SK-N-SH (cell line): ENCODE data around the gene PRDM15. TPM values are rescaled to one million over a fixed set of nuclear protein-coding genes. Genes with fewer than 3 reads are reported as not detected.

Experiments
- CTCF ChIA-PET: fragments of 300-600, 350-600 bp; formaldehyde crosslinking; extraction: SDS; loops from one replicate; lab custom pipeline; 2021; lab: Yijun Ruan, JAX
- POLR2A ChIA-PET: fragments of 350-600 bp; sonication (Branson Sonifier 250); formaldehyde crosslinking; extraction: SDS; loops from one replicate; lab custom pipeline; 2020; ENCODE audit warnings: antibody characterized with exemption, inconsistent platforms; lab: Yijun Ruan, JAX
- DNase-seq: peaks from one replicate; pipeline ENCODE4 v3.0.0; 2012
- H2AFZ ChIP-seq: fragments of 200-600 bp; sonication (generic); 2 replicates; pipeline ENCODE4 v1.8.1; 2016; ENCODE audit warnings: antibody characterized with exemption, mild to moderate bottlenecking, low read depth
- H3F3A ChIP-seq: fragments of 200-600 bp; sonication (generic); replicated peaks from 2 replicates; pipeline ENCODE3; 2016; ENCODE audit warnings: antibody characterized with exemption, mild to moderate bottlenecking; ENCODE audit not compliant: insufficient read depth
- H3K27ac ChIP-seq, 2 experiments: fragments of 200-500 bp in 1 of 2; fragments of 200-600 bp in 1 of 2; sonication (Bioruptor generic) in 1 of 2; sonication (generic), shearing (Covaris generic) in 1 of 2; 2 replicates each; pipeline versions ENCODE4 v1.5.1 to v1.6.1; 2014 to 2016; ENCODE audit warnings: low read depth in 2 of 2, inconsistent platforms in 1 of 2, low read length in 1 of 2, mild to moderate bottlenecking in 1 of 2, mixed read lengths in 1 of 2
- H3K27me3 ChIP-seq: fragments of 200-600 bp; sonication (generic), shearing (Covaris generic); 2 replicates; pipeline ENCODE4 v1.6.1; 2016; ENCODE audit warnings: mixed run types; ENCODE audit not compliant: insufficient read depth
- H3K36me3 ChIP-seq, 2 experiments: fragments of 200-500 bp in 1 of 2; fragments of 200-600 bp in 1 of 2; sonication (Bioruptor generic) in 1 of 2; sonication (generic) in 1 of 2; replicated peaks in 1 of 2; 2 replicates each; pipeline versions ENCODE3 to v1.5.1; 2014 to 2016; ENCODE audit warnings: low read length in 1 of 2, mild to moderate bottlenecking in 1 of 2; ENCODE audit not compliant: insufficient read depth in 2 of 2, control insufficient read depth in 1 of 2
- H3K4me1 ChIP-seq, 2 experiments: fragments of 200-500 bp in 1 of 2; fragments of 200-600 bp in 1 of 2; sonication (Bioruptor generic) in 1 of 2; sonication (generic), shearing (Covaris generic) in 1 of 2; 2 replicates each; pipeline versions ENCODE4 v1.5.1 to v1.6.1; 2014 to 2016; ENCODE audit warnings: low read depth in 1 of 2, low read length in 1 of 2, mixed run types in 1 of 2; ENCODE audit not compliant: insufficient read depth in 2 of 2, control insufficient read depth in 1 of 2
- H3K4me2 ChIP-seq: fragments of 200-600 bp; sonication (generic), shearing (Covaris generic); 2 replicates; pipeline ENCODE4 v1.6.1; 2017; ENCODE audit warnings: mixed run types
- H3K4me3 ChIP-seq, 2 experiments: fragments of 200-500 bp in 1 of 2; fragments of 200-600 bp in 1 of 2; sonication (Bioruptor generic) in 1 of 2; sonication (generic), shearing (Covaris generic) in 1 of 2; 2 replicates each; pipeline versions ENCODE4 v1.5.1 to v1.8.1; 2014 to 2016; ENCODE audit warnings: low read depth in 2 of 2, inconsistent platforms in 1 of 2, low read length in 1 of 2, mild to moderate bottlenecking in 1 of 2, mixed read lengths in 1 of 2, moderate library complexity in 1 of 2
- H3K79me2 ChIP-seq: fragments of 200-600 bp; sonication (generic); 2 replicates; pipeline ENCODE4 v1.8.1; 2017; ENCODE audit warnings: mild to moderate bottlenecking; ENCODE audit not compliant: insufficient read depth
- H3K9ac ChIP-seq: fragments of 200-600 bp; sonication (generic); 2 replicates; pipeline ENCODE4 v1.6.1; 2017; ENCODE audit warnings: mixed run types
- H3K9me2 ChIP-seq: fragments of 200-600 bp; sonication (generic); 2 replicates; pipeline ENCODE4 v1.6.1; 2017; ENCODE audit warnings: mixed run types
- H3K9me3 ChIP-seq: fragments of 200-600 bp; sonication (generic); 2 replicates; pipeline ENCODE4 v1.6.1; 2017; ENCODE audit warnings: mixed run types, mild to moderate bottlenecking, moderate library complexity
- H4K20me1 ChIP-seq: fragments of 200-600 bp; sonication (generic); 2 replicates; pipeline ENCODE4 v1.6.1; 2017; ENCODE audit warnings: mild to moderate bottlenecking, mixed run types; ENCODE audit not compliant: insufficient read depth
- EP300 ChIP-seq, 2 experiments: IDR thresholded peaks; 2 replicates each; pipeline versions ENCODE4 v1.4.0 to v1.6.1; 2012; ENCODE audit warnings: borderline replicate concordance in 1 of 2, low read depth in 1 of 2, low read length in 1 of 2
- EZH2phosphoT487 ChIP-seq: fragments of 200-600 bp; sonication (generic); IDR thresholded peaks from 2 replicates; pipeline ENCODE4 v1.6.1; 2017; ENCODE audit warnings: low read depth, mixed run types, mild to moderate bottlenecking, antibody characterized with exemption, moderate library complexity, borderline replicate concordance
- FOSL2 ChIP-seq: IDR thresholded peaks from 2 replicates; pipeline ENCODE4 v1.4.0; 2012; ENCODE audit warnings: low read depth, mild to moderate bottlenecking, moderate library complexity, borderline replicate concordance
- GABPA ChIP-seq: IDR thresholded peaks from 2 replicates; pipeline ENCODE4 v1.4.0; 2012; ENCODE audit warnings: low read depth, mild to moderate bottlenecking
- GATA2 ChIP-seq: sonication (generic); formaldehyde crosslinking; IDR thresholded peaks from 2 replicates; pipeline ENCODE4 v1.5.0; 2020; ENCODE audit warnings: mild to moderate bottlenecking, missing genetic modification reagents
- MAX ChIP-seq: IDR thresholded peaks from 2 replicates; pipeline ENCODE4 v1.4.0; 2012; ENCODE audit warnings: low read depth
- MEF2A ChIP-seq: IDR thresholded peaks from 2 replicates; pipeline ENCODE4 v1.4.0; 2012; ENCODE audit warnings: low read depth, borderline replicate concordance
- NFIC ChIP-seq: IDR thresholded peaks from 2 replicates; pipeline ENCODE4 v1.4.0; 2012; ENCODE audit warnings: borderline replicate concordance
- NRF1 ChIP-seq: IDR thresholded peaks from 2 replicates; pipeline ENCODE4 v1.6.1; 2012; ENCODE audit warnings: low read depth, mild to moderate bottlenecking, low read length
- RCOR1 ChIP-seq: fragments of 150-350 bp; IDR thresholded peaks from 2 replicates; pipeline ENCODE4 v1.6.1; 2017; ENCODE audit warnings: antibody characterized with exemption, low read length
- RXRA ChIP-seq: IDR thresholded peaks from 2 replicates; pipeline ENCODE4 v1.4.0; 2012; ENCODE audit warnings: low read depth, mild to moderate bottlenecking, borderline replicate concordance
- SMC3 ChIP-seq: IDR thresholded peaks from 2 replicates; pipeline ENCODE4 v1.6.1; 2012; ENCODE audit warnings: low read depth, low read length, improper control_type of control experiment
- WGBS: methylation state at CpG from one replicate; pipeline ENCODE4 v1.1.6; 2017; ENCODE audit warnings: low lambda C conversion rate; 5-methylcytosine and 5-hydroxymethylcytosine counted together
- polyA plus RNA-seq, 3 experiments: library from polyadenylated mRNA; depleted of rRNA; stranded (reverse); fragments of >200 nt; gene quantifications; 2 replicates each; pipeline ENCODE4 v1.2.3, GENCODE V29; 2012
- TF ChIP-seq, protein P1 (sequence below): fragments of 200-600 bp; sonication (generic); IDR thresholded peaks from 2 replicates; pipeline ENCODE4 v1.6.1; 2017; ENCODE audit warnings: antibody characterized with exemption, mild to moderate bottlenecking, moderate library complexity
- TF ChIP-seq, protein P2 (sequence below): IDR thresholded peaks from 2 replicates; pipeline ENCODE4; 2012
- TF ChIP-seq, protein P3 (sequence below): IDR thresholded peaks from 2 replicates; pipeline ENCODE4 v1.4.0; 2012; ENCODE audit warnings: low read depth, borderline replicate concordance

The PRDM15 gene
- polyA plus RNA-seq, 1 of the 3 experiments (the other 2 are of a cell fraction): 7.0 TPM

- Histone ChIP-seq H3K9ac (no peak overlapping the region), H3K36me3 (peaks cover 0 to 4% of the 10 kb centered on the region in 2 experiments), H3F3A (peaks cover 9% of the 10 kb centered on the region)
- no peak for TF ChIP-seq RXRA
- TF ChIP-seq GATA2 (CRISPR knock-in tag): no peak
- TF ChIP-seq, protein P1, sequence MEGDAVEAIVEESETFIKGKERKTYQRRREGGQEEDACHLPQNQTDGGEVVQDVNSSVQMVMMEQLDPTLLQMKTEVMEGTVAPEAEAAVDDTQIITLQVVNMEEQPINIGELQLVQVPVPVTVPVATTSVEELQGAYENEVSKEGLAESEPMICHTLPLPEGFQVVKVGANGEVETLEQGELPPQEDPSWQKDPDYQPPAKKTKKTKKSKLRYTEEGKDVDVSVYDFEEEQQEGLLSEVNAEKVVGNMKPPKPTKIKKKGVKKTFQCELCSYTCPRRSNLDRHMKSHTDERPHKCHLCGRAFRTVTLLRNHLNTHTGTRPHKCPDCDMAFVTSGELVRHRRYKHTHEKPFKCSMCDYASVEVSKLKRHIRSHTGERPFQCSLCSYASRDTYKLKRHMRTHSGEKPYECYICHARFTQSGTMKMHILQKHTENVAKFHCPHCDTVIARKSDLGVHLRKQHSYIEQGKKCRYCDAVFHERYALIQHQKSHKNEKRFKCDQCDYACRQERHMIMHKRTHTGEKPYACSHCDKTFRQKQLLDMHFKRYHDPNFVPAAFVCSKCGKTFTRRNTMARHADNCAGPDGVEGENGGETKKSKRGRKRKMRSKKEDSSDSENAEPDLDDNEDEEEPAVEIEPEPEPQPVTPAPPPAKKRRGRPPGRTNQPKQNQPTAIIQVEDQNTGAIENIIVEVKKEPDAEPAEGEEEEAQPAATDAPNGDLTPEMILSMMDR: no peak
- TF ChIP-seq, protein P2, sequence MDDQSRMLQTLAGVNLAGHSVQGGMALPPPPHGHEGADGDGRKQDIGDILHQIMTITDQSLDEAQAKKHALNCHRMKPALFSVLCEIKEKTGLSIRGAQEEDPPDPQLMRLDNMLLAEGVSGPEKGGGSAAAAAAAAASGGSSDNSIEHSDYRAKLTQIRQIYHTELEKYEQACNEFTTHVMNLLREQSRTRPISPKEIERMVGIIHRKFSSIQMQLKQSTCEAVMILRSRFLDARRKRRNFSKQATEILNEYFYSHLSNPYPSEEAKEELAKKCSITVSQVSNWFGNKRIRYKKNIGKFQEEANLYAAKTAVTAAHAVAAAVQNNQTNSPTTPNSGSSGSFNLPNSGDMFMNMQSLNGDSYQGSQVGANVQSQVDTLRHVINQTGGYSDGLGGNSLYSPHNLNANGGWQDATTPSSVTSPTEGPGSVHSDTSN: no peak
- no peak for TF ChIP-seq MEF2A
- no peak for TF ChIP-seq EP300 (IDR thresholded peaks at IDR 0.05; ENCODE audit: borderline replicate concordance in 1 of 2, low read depth in 1 of 2, low read length in 1 of 2)
- no peak for TF ChIP-seq EZH2phosphoT487
- TF ChIP-seq NRF1: no peak
- no peak for TF ChIP-seq GABPA
- TF ChIP-seq, all 33 proteins: peak for 0
- Histone ChIP-seq H3K4me3 (no peak overlapping the region), H3K4me2 (no peak overlapping the region), H3K9me3 (no peaks in the 10 kb centered on the region), H3K27ac (no peak overlapping the region), H3K9me2 (no peaks in the 10 kb centered on the region), H4K20me1 (0 out of 2 replicates have a peak, but pooled peaks cover 3% of the 10 kb centered on the region), H3K4me1 (peaks cover 0 to 10% of the 10 kb centered on the region in 2 experiments; a peak in 1 of 4 replicates), H3K27me3 (no peaks in the 10 kb centered on the region), H3K79me2 (no peaks in the 10 kb centered on the region), H2AFZ (no peak overlapping the region)
- DNase-seq: no peak
- ChIA-PET POLR2A (interaction anchor here (0.6 kb wide), 1 partner anchor 23 kb away, joined by 4 read pairs; no protein-coding TSS in a partner anchor), CTCF (interaction anchor here (1.3 to 1.8 kb wide), 3 partner anchors 97 to 297 kb away, joined by 4 to 9 read pairs (median 4); no protein-coding TSS in a partner anchor)
- WGBS: 94% methylated on average over 14 of the region's 19 CpGs
These were observed 58.6 kb downstream of the PRDM15 start for GRCh38 chr21:41820384-41821080.

DNA sequence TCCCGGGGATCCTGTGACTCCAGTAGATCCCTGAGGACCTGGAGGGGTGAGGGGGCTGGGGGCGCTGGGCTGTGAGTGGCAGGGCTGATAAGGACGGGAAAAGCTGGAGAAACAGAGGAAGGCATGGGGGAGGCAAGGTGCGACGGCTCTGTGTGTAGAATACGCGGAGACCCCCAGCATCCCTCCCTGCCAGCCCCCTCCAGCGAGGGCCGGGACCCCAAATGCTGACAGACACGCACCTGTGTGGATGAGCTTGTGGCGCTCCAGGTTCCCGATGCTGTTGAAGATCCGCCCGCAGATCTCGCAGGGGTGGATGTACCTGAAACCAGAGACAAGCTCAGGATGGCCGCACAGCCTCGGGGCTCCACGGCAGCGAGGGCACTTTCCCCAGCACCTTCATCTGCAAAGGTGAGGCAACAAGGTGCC is 59.3 kb downstream of the PRDM15 start:
- Histone ChIP-seq H3F3A (peaks cover 9% of the 10 kb centered on the region), H3K27me3 (no peaks in the 10 kb centered on the region), H3K36me3 (peaks cover 0 to 9% of the 10 kb centered on the region in 2 experiments), H4K20me1 (0 out of 2 replicates have a peak, but pooled peaks cover 3% of the 10 kb centered on the region), H3K79me2 (no peaks in the 10 kb centered on the region), H3K27ac (no peak overlapping the region), H3K4me3 (no peak overlapping the region), H3K9me3 (no peaks in the 10 kb centered on the region), H3K9me2 (no peaks in the 10 kb centered on the region), H3K4me1 (peaks cover 0 to 10% of the 10 kb centered on the region in 2 experiments; a peak in 1 of 4 replicates), H3K9ac (no peak overlapping the region), H2AFZ (no peak overlapping the region), H3K4me2 (no peak overlapping the region)
- no peak for DNase-seq
- CTCF ChIA-PET: interaction anchor here (0.7 to 1.8 kb wide), 3 partner anchors 207 to 297 kb away, joined by 3 to 9 read pairs (median 4); no protein-coding TSS in a partner anchor
- TF ChIP-seq RCOR1 (no peak), MAX (no peak), NFIC (no peak), SMC3 (no peak), FOSL2 (no peak), EP300 (IDR thresholded peaks at IDR 0.05; ENCODE audit: borderline replicate concordance in 1 of 2, low read depth in 1 of 2, low read length in 1 of 2) (no peak)
- TF ChIP-seq, protein P3, sequence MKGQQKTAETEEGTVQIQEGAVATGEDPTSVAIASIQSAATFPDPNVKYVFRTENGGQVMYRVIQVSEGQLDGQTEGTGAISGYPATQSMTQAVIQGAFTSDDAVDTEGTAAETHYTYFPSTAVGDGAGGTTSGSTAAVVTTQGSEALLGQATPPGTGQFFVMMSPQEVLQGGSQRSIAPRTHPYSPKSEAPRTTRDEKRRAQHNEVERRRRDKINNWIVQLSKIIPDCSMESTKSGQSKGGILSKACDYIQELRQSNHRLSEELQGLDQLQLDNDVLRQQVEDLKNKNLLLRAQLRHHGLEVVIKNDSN: no peak
- TF ChIP-seq, protein P1: no peak
- POLR2A ChIA-PET: no interaction called here
- 95% methylated on average over 8 of the region's 19 CpGs for WGBS
